Dendritic cell treated with granulocyte-macrophage colony-stimulating factor and Interleukin-4, amounts not matched to agents 40 ng/mL and 50 ng/mL, for 4 days (primary cell): ENCODE measurements around the gene TEDC1.

Experiments
- H3K27ac Mint-ChIP-seq: one replicate; pipeline ENCODE4 v1.8.0; 2022; ENCODE audit warnings: mild to moderate bottlenecking, mixed read lengths
- H3K27me3 Mint-ChIP-seq: one replicate; pipeline ENCODE4 v1.8.0; 2022; ENCODE audit warnings: mild to moderate bottlenecking, mixed read lengths
- H3K36me3 Mint-ChIP-seq: one replicate; pipeline ENCODE4 v1.8.0; 2022; ENCODE audit warnings: low read depth, mixed read lengths
- H3K4me1 Mint-ChIP-seq: one replicate; pipeline ENCODE4 v1.8.0; 2022; ENCODE audit warnings: low read depth, mixed read lengths
- H3K4me3 Mint-ChIP-seq: one replicate; pipeline ENCODE4 v1.8.0; 2022; ENCODE audit warnings: mild to moderate bottlenecking, moderate library complexity, mixed read lengths
- H3K9me3 Mint-ChIP-seq: one replicate; pipeline ENCODE4 v1.8.0; 2022; ENCODE audit warnings: mixed read lengths
- intact Hi-C: fragments of 100-400 bp; cut with micrococcal nuclease; formaldehyde crosslinking; loops from one replicate; pipeline ENCODE4 v1.15.0; 2022

TEDC1 gene

GRCh38 chr14:105466531-105467248, 24.4 kb upstream of the TEDC1 start:
- Mint-ChIP-seq H3K36me3 (peaks cover 92% of the 10 kb centered on the region), H3K27me3 (peaks cover under 1% of the 10 kb centered on the region), H3K4me3 (no peak overlapping the region), H3K4me1 (no peaks in the 10 kb centered on the region), H3K27ac (no peak overlapping the region), H3K9me3 (no peaks in the 10 kb centered on the region)
- intact Hi-C loops = no loop called here

- no peak overlapping the region for H3K27ac Mint-ChIP-seq
- H3K27me3 Mint-ChIP-seq = peaks cover 8% of the 10 kb centered on the region
- no peaks in the 10 kb centered on the region for H3K9me3 Mint-ChIP-seq
- no peak overlapping the region for H3K4me3 Mint-ChIP-seq
- H3K4me1 Mint-ChIP-seq = no peaks in the 10 kb centered on the region
- H3K36me3 Mint-ChIP-seq = peaks cover 85% of the 10 kb centered on the region
- intact Hi-C loops = no loop called here
Measured at GRCh38 chr14:105467249-105467941, 23.7 kb upstream of the TEDC1 start.

GRCh38 chr14:105467942-105468471, 23.0 kb upstream of the TEDC1 start:
- Mint-ChIP-seq H3K4me3 (no peak overlapping the region), H3K27ac (no peak overlapping the region), H3K36me3 (peaks cover 79% of the 10 kb centered on the region), H3K4me1 (no peaks in the 10 kb centered on the region), H3K9me3 (no peaks in the 10 kb centered on the region), H3K27me3 (peaks cover 13% of the 10 kb centered on the region)
- intact Hi-C loops = no loop called here

- Mint-ChIP-seq H3K4me3 (no peak overlapping the region), H3K9me3 (no peaks in the 10 kb centered on the region), H3K4me1 (peaks cover 5% of the 10 kb centered on the region), H3K27me3 (peaks cover 19% of the 10 kb centered on the region), H3K27ac (no peak overlapping the region), H3K36me3 (peaks cover 72% of the 10 kb centered on the region)
- intact Hi-C loops = no loop called here
Measured at GRCh38 chr14:105468621-105469241, 22.3 kb upstream of the TEDC1 start.

GRCh38 chr14:105469456-105470349, 21.3 kb upstream of the TEDC1 start:
- Mint-ChIP-seq H3K27ac (no peak overlapping the region), H3K4me1 (peaks cover 9% of the 10 kb centered on the region), H3K4me3 (no peak overlapping the region), H3K27me3 (peaks cover 23% of the 10 kb centered on the region), H3K36me3 (peaks cover 62% of the 10 kb centered on the region), H3K9me3 (no peaks in the 10 kb centered on the region)
- intact Hi-C loops = no loop called here

GRCh38 chr14:105470350-105471296, 20.4 kb upstream of the TEDC1 start:
- intact Hi-C loops = no loop called here
- Mint-ChIP-seq H3K27ac (no peak overlapping the region), H3K9me3 (no peaks in the 10 kb centered on the region), H3K36me3 (peaks cover 53% of the 10 kb centered on the region), H3K4me1 (peaks cover 9% of the 10 kb centered on the region), H3K4me3 (no peak overlapping the region), H3K27me3 (peaks cover 28% of the 10 kb centered on the region)

- Mint-ChIP-seq H3K27me3 (peaks cover 36% of the 10 kb centered on the region), H3K4me1 (peaks cover 17% of the 10 kb centered on the region), H3K9me3 (no peaks in the 10 kb centered on the region), H3K27ac (no peak overlapping the region), H3K4me3 (no peak overlapping the region), H3K36me3 (peaks cover 45% of the 10 kb centered on the region)
- intact Hi-C loops = no loop called here
Measured at GRCh38 chr14:105471297-105471821, 19.7 kb upstream of the TEDC1 start.

- Mint-ChIP-seq H3K27me3 (peaks cover 41% of the 10 kb centered on the region), H3K4me1 (peaks cover 23% of the 10 kb centered on the region), H3K27ac (no peak overlapping the region), H3K9me3 (peaks cover under 1% of the 10 kb centered on the region), H3K36me3 (peaks cover 40% of the 10 kb centered on the region), H3K4me3 (no peak overlapping the region)
- intact Hi-C loops = no loop called here
Measured at GRCh38 chr14:105471823-105472485, 19.1 kb upstream of the TEDC1 start.

GRCh38 chr14:105472486-105472991, 18.5 kb upstream of the TEDC1 start:
- intact Hi-C loops = no loop called here
- Mint-ChIP-seq H3K4me1 (peaks cover 29% of the 10 kb centered on the region), H3K36me3 (peaks cover 39% of the 10 kb centered on the region), H3K9me3 (peaks cover 6% of the 10 kb centered on the region), H3K27ac (peak overlapping the region; percentile 7), H3K27me3 (peaks cover 46% of the 10 kb centered on the region), H3K4me3 (no peak overlapping the region)

- Mint-ChIP-seq H3K4me1 (peaks cover 31% of the 10 kb centered on the region), H3K9me3 (peaks cover 9% of the 10 kb centered on the region), H3K4me3 (peak overlapping the region; percentile 78), H3K36me3 (peaks cover 33% of the 10 kb centered on the region), H3K27me3 (peaks cover 49% of the 10 kb centered on the region), H3K27ac (peak overlapping the region; percentile 7)
- intact Hi-C loops = no loop called here
Measured at GRCh38 chr14:105473033-105473676, 17.9 kb upstream of the TEDC1 start.

- Mint-ChIP-seq H3K4me1 (peaks cover 31% of the 10 kb centered on the region), H3K9me3 (peaks cover 9% of the 10 kb centered on the region), H3K36me3 (peaks cover 26% of the 10 kb centered on the region), H3K27ac (no peak overlapping the region), H3K27me3 (peaks cover 50% of the 10 kb centered on the region), H3K4me3 (peak overlapping the region; percentile 78)
- intact Hi-C loops = loop anchor here (2.0 kb wide), 1 partner anchor 17 kb away; the partner anchor contains the start of gene TEDC1
Measured at GRCh38 chr14:105473677-105474482, 17.2 kb upstream of the TEDC1 start.
